KOPT-K1 (cell line): ENCODE measurements around the gene RPL23.

ENCODE experiments used
- H3K27ac ChIP-seq: fragments of 200-600 bp; sonication (generic); 2 replicates; pipeline ENCODE4 v1.5.1; 2016; ENCODE audit warnings: antibody characterized with exemption, mild to moderate bottlenecking, low read depth, low read length; ENCODE audit not compliant: poor library complexity, severe bottlenecking
- H3K36me3 ChIP-seq: fragments of 200-600 bp; sonication (generic); 2 replicates; pipeline ENCODE4 v1.5.1; 2017; ENCODE audit warnings: antibody characterized with exemption, mild to moderate bottlenecking, low read length, moderate library complexity; ENCODE audit not compliant: insufficient read depth
- H3K9me3 ChIP-seq: fragments of 200-600 bp; sonication (generic); 2 replicates; pipeline ENCODE4 v1.5.1; 2017; ENCODE audit warnings: antibody characterized with exemption, low read length, mild to moderate bottlenecking; ENCODE audit not compliant: insufficient read depth, poor library complexity, severe bottlenecking

RPL23 gene

GRCh38 chr17:38798614-38799500 lies 54.7 kb downstream of the RPL23 start:
- H3K9me3 ChIP-seq, result no peaks in the 10 kb centered on the region
- H3K36me3 ChIP-seq, result peaks cover 67% of the 10 kb centered on the region
- H3K27ac ChIP-seq, result peak overlapping the region; percentile 92
